Endodermal cell (in vitro differentiated cells): ENCODE measurements around the gene FPGS. TPM values are rescaled to one million over a fixed set of nuclear protein-coding genes. Genes with fewer than 3 reads are reported as not detected.

Experiments used
- DNase-seq: peaks from one replicate; pipeline ENCODE4 v3.0.0-alpha.2; 2017
- H3K27ac ChIP-seq: 2 replicates; pipeline ENCODE4 v1.5.1; 2013; ENCODE audit warnings: mild to moderate bottlenecking, low read depth, low read length, moderate library complexity
- H3K27me3 ChIP-seq: 2 replicates; pipeline ENCODE4 v1.6.1; 2013; ENCODE audit warnings: mild to moderate bottlenecking, low read length, moderate library complexity; ENCODE audit not compliant: insufficient read depth, control insufficient read depth, poor library complexity, severe bottlenecking
- H3K36me3 ChIP-seq: 2 replicates; pipeline ENCODE4 v1.7.0; 2013; ENCODE audit warnings: mild to moderate bottlenecking, low read length, moderate library complexity; ENCODE audit not compliant: control insufficient read depth, insufficient read depth
- H3K4me1 ChIP-seq: one replicate; pipeline ENCODE4 v1.7.0; 2013; ENCODE audit warnings: low read length; ENCODE audit not compliant: control insufficient read depth, insufficient read depth
- H3K4me3 ChIP-seq: 2 replicates; pipeline ENCODE4 v1.5.1; 2013; ENCODE audit warnings: mild to moderate bottlenecking, low read length, moderate library complexity
- H3K9ac ChIP-seq: 2 replicates; pipeline ENCODE4 v1.6.1; 2013; ENCODE audit warnings: mild to moderate bottlenecking, low read length, moderate library complexity; ENCODE audit not compliant: poor library complexity, severe bottlenecking; ENCODE audit errors: extremely low read depth
- H3K9me3 ChIP-seq: 2 replicates; pipeline ENCODE4 v1.6.1; 2013; ENCODE audit warnings: mild to moderate bottlenecking, low read length, moderate library complexity; ENCODE audit not compliant: control insufficient read depth
- H3K27ac Mint-ChIP-seq: 2 replicates; pipeline ENCODE4 v1.8.0; 2020; ENCODE audit warnings: mixed read lengths
- H3K27me3 Mint-ChIP-seq: 2 replicates; pipeline ENCODE4 v1.8.0; 2021; ENCODE audit warnings: mild to moderate bottlenecking, mixed read lengths; ENCODE audit not compliant: insufficient read depth
- H3K36me3 Mint-ChIP-seq: 2 replicates; pipeline ENCODE4 v1.8.0; 2020; ENCODE audit warnings: low read depth, mixed read lengths
- H3K4me1 Mint-ChIP-seq: 2 replicates; pipeline ENCODE4 v1.8.0; 2020; ENCODE audit warnings: mixed read lengths
- H3K4me3 Mint-ChIP-seq: 2 replicates; pipeline ENCODE4 v1.8.0; 2020; ENCODE audit warnings: mild to moderate bottlenecking, moderate library complexity, mixed read lengths
- H3K9me3 Mint-ChIP-seq: 2 replicates; pipeline ENCODE4 v1.8.0; 2020; ENCODE audit warnings: mild to moderate bottlenecking, mixed read lengths
- WGBS, 2 experiments: methylation state at CpG; one replicate each; pipeline versions ENCODE4 v1.1.5 to v1.1.7; 2013; ENCODE audit warnings: missing lambda C conversion rate in 2 of 2, mixed read lengths in 1 of 2; ENCODE audit not compliant: insufficient coverage in 1 of 2, insufficient read length in 1 of 2; 5-methylcytosine and 5-hydroxymethylcytosine counted together
- total RNA-seq, 2 donors: library from RNA; stranded (reverse); fragmentation: NEBNext Ultra II Directional in 1 of 2; extraction: Animal tissue kit (Norgen Biotek cat#: 25700) in 1 of 2; gene quantifications; 2 replicates in 1 of 2; 3 replicates in 1 of 2; pipeline ENCODE4 v1.2.1, GENCODE V29; 2021
- TF ChIP-seq, protein P1 (sequence below): fragments of 200-600 bp; sonication (generic); conservative IDR thresholded peaks from 2 replicates; pipeline ENCODE4 v1.5.0; 2021; ENCODE audit warnings: antibody characterized with exemption, mild to moderate bottlenecking

FPGS gene
- total RNA-seq, 2 donors from 2014 or later: 75.2 to 76.4 TPM

DNA sequence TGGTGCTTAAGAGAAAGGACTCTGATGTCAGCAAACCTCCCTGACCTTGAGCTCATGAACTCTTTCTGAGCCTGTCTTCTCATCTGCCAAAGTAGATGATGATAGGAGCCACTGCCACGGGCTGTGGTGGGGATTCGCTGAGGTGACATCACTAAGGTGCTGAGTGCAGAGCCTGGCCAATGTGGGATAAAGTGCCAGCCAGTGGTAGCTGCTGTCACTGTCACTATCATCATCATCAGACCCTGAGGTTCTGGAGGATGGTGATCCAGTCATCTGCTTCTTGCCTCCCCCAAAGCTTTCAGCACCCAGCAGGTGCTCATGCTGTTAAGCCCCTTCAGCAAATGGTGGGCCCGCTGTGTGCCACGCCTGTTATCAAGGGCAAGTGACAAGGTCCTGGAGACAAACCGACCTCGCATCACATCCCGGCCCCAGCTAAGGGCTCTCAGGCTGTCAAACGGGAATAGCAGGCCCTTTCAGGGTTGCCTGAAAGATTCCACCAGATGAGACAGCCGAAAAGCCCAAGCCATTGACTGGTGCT is 6.4 kb downstream of the FPGS start:
- Histone ChIP-seq H3K27me3 (no peaks in the 10 kb centered on the region), H3K9me3 (no peaks in the 10 kb centered on the region), H3K27ac (no peak overlapping the region), H3K36me3 (peaks cover 48% of the 10 kb centered on the region), H3K9ac (no peak overlapping the region), H3K4me3 (no peak overlapping the region), H3K4me1 (peaks cover 12% of the 10 kb centered on the region)
- H3K4me3 Mint-ChIP-seq: peak overlapping the region; percentile 15
- TF ChIP-seq, protein P1, sequence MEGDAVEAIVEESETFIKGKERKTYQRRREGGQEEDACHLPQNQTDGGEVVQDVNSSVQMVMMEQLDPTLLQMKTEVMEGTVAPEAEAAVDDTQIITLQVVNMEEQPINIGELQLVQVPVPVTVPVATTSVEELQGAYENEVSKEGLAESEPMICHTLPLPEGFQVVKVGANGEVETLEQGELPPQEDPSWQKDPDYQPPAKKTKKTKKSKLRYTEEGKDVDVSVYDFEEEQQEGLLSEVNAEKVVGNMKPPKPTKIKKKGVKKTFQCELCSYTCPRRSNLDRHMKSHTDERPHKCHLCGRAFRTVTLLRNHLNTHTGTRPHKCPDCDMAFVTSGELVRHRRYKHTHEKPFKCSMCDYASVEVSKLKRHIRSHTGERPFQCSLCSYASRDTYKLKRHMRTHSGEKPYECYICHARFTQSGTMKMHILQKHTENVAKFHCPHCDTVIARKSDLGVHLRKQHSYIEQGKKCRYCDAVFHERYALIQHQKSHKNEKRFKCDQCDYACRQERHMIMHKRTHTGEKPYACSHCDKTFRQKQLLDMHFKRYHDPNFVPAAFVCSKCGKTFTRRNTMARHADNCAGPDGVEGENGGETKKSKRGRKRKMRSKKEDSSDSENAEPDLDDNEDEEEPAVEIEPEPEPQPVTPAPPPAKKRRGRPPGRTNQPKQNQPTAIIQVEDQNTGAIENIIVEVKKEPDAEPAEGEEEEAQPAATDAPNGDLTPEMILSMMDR: no peak
- no peaks in the 10 kb centered on the region for H3K27me3 Mint-ChIP-seq
- H3K36me3 Mint-ChIP-seq: peaks cover 36% of the 10 kb centered on the region
- H3K9me3 Mint-ChIP-seq: no peaks in the 10 kb centered on the region
- H3K4me1 Mint-ChIP-seq: peaks cover 6% of the 10 kb centered on the region
- DNase-seq: no peak
- WGBS, 2 experiments: 86 to 90% methylated on average over 9 of the region's 9 CpGs
- H3K27ac Mint-ChIP-seq: no peak overlapping the region

DNA sequence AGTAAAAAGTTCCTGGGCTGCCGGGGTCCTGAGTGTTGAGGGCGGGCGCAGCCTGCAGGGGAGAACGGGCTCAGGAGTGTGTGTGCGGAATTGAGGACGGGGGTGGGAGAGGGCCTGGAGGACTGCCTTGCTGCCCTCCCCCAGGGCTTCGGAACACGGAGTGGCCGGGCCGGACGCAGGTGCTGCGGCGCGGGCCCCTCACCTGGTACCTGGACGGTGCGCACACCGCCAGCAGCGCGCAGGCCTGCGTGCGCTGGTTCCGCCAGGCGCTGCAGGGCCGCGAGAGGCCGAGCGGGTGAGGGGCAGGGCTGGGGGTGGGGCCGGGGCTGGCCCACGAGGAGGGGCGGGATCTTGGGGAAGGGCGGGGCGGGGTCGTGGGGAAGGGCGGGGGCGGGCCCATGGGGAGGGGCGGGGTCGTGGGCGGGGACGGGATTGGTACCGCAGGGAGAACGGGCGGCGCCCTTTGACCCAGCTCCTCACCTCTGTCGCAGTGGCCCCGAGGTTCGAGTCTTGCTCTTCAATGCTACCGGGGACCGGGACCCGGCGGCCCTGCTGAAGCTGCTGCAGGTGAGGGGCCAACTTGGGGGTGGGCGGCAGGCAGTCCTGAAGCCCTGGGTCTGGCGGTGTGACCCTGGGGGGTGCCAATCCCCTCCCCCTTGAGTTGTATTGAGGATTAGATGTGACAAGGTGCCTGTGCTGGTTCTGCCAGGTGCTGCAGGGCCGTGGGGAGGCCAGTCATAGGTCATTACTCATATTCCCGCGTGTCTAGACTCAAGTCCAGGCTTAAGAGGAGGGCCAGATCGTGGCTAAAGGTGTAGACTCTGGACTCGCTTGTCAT is 7.1 kb downstream of the FPGS start:
- H3K27ac ChIP-seq: no peak overlapping the region
- Mint-ChIP-seq H3K9me3 (no peaks in the 10 kb centered on the region), H3K4me3 (peak overlapping the region; percentile 15), H3K36me3 (peaks cover 39% of the 10 kb centered on the region), H3K4me1 (peaks cover 6% of the 10 kb centered on the region), H3K27me3 (no peaks in the 10 kb centered on the region), H3K27ac (no peak overlapping the region)
- no peak overlapping the region for H3K9ac ChIP-seq
- no peak overlapping the region for H3K4me3 ChIP-seq
- peak; percentile 94 for DNase-seq
- TF ChIP-seq, protein P1: peak; percentile 16
- H3K27me3 ChIP-seq: no peaks in the 10 kb centered on the region
- H3K9me3 ChIP-seq: no peaks in the 10 kb centered on the region
- H3K4me1 ChIP-seq: peaks cover 8% of the 10 kb centered on the region
- 29 to 57% methylated on average over 10 to 43 of the region's 57 CpGs for WGBS, 2 experiments
- H3K36me3 ChIP-seq: peaks cover 48% of the 10 kb centered on the region

DNA sequence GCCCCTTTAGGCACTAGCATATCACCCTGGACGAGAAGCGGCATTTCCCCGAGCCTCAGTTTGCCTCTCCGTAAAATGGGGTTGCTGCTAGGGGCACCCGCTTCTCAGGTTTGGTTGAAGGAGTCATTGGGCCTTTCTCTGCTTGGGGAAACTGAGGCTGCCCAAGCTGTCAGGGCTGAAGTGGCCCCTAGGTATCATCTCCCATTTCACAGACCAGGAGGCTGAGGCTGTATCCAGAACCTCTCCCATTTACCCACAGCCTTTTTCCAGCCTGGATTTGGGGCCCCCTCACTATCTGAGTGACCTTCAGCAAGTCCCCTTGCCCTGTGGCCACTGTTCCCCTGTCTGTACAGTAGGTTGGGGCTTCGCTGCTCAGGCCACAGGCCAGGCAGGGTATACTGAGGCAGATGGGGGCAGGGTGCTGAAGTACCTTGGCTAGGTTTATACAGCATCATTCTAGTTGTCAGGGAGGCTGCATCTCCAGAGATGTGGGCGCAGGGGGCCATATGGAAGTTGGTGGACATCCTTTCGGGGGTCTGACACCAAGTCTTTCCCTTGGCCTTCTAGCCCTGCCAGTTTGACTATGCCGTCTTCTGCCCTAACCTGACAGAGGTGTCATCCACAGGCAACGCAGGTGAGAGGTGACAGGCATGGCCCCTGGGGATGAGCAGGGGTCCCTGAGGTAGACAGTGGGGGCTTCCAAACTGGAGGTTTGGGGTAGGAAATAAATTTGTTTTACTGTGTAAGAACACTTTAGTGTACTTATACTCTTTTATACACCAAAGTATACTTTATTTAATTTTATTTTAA is 7.9 kb downstream of the FPGS start:
- Histone ChIP-seq H3K27me3 (no peaks in the 10 kb centered on the region), H3K4me3 (no peak overlapping the region), H3K4me1 (peaks cover 8% of the 10 kb centered on the region), H3K27ac (no peak overlapping the region), H3K9ac (no peak overlapping the region), H3K36me3 (peaks cover 48% of the 10 kb centered on the region), H3K9me3 (no peaks in the 10 kb centered on the region)
- Mint-ChIP-seq H3K27me3 (no peaks in the 10 kb centered on the region), H3K27ac (no peak overlapping the region), H3K9me3 (no peaks in the 10 kb centered on the region), H3K36me3 (peaks cover 39% of the 10 kb centered on the region), H3K4me3 (no peak overlapping the region), H3K4me1 (peaks cover 6% of the 10 kb centered on the region)
- TF ChIP-seq, protein P1: no peak
- WGBS, 2 experiments: 92 to 95% methylated on average over 9 to 10 of the region's 10 CpGs
- no peak for DNase-seq
